Muscle layer of colon (tissue), 2 donors: Measurements from ENCODE around the gene OR10A3.

Source experiments
- H3K27ac ChIP-seq: one replicate; pipeline ENCODE4 v1.7.0; 2013; ENCODE audit warnings: low read depth, mild to moderate bottlenecking, low read length, moderate library complexity
- H3K27me3 ChIP-seq, 2 donors: one replicate each; pipeline ENCODE4 v1.7.0; 2013; ENCODE audit warnings: low read length in 2 of 2, mild to moderate bottlenecking in 2 of 2; ENCODE audit not compliant: insufficient read depth in 2 of 2, control insufficient read depth in 1 of 2
- H3K36me3 ChIP-seq: one replicate; pipeline ENCODE4 v1.7.0; 2013; ENCODE audit warnings: mild to moderate bottlenecking, low read length; ENCODE audit not compliant: insufficient read depth
- H3K4me1 ChIP-seq: one replicate; pipeline ENCODE4 v1.7.0; 2013; ENCODE audit warnings: mild to moderate bottlenecking, low read length; ENCODE audit not compliant: insufficient read depth
- H3K4me3 ChIP-seq, 2 donors: one replicate each; pipeline ENCODE4 v1.7.0; 2013; ENCODE audit warnings: low read length in 2 of 2, low read depth in 1 of 2, mild to moderate bottlenecking in 1 of 2, moderate library complexity in 1 of 2
- H3K9ac ChIP-seq: one replicate; pipeline ENCODE4 v1.7.0; 2013; ENCODE audit warnings: low read length
- H3K9me3 ChIP-seq: one replicate; pipeline ENCODE4 v1.7.0; 2013; ENCODE audit warnings: mild to moderate bottlenecking, low read length
- donor health status: abdominal sarcoma.
- donor health status: Adenocarcinoma of cecum.

OR10A3 gene

GRCh38 chr11:7889985-7890384 is 51.5 kb downstream of the OR10A3 start:
- Histone ChIP-seq H3K9me3 (no peaks in the 10 kb centered on the region), H3K9ac (no peak overlapping the region), H3K4me1 (no peaks in the 10 kb centered on the region), H3K4me3 (no peak overlapping the region), H3K36me3 (no peaks in the 10 kb centered on the region), H3K27ac (no peak overlapping the region), H3K27me3 (no peaks in the 10 kb centered on the region)
